Activated naive CD4-positive, alpha-beta T cell treated with anti-CD3 and anti-CD28 coated beads for 36 hours (primary cell): ENCODE data around the gene HLCS. TPM values are rescaled to one million over a fixed set of nuclear protein-coding genes. Genes with fewer than 3 reads are reported as not detected.

Source experiments
- CTCF ChIA-PET: fragments of 350-600 bp; sonication (Branson Sonifier 250); formaldehyde crosslinking; loops from one replicate; lab custom pipeline; 2021; ENCODE audit warnings: antibody characterized with exemption; lab: Charles Lee
- DNase-seq: peaks from one replicate; pipeline ENCODE4 v3.0.0-alpha.2; 2020
- H3K27ac Mint-ChIP-seq: one replicate; pipeline ENCODE4 v1.8.0; 2021; ENCODE audit warnings: mild to moderate bottlenecking, mixed read lengths
- H3K27me3 Mint-ChIP-seq: one replicate; pipeline ENCODE4 v1.8.0; 2021; ENCODE audit warnings: low read depth, mixed read lengths
- H3K36me3 Mint-ChIP-seq: one replicate; pipeline ENCODE4 v1.8.0; 2021; ENCODE audit warnings: low read depth, mixed read lengths
- H3K4me1 Mint-ChIP-seq: one replicate; pipeline ENCODE4 v1.8.0; 2021; ENCODE audit warnings: low read depth, mixed read lengths
- H3K4me3 Mint-ChIP-seq: one replicate; pipeline ENCODE4 v1.8.0; 2021; ENCODE audit warnings: mild to moderate bottlenecking, moderate library complexity, mixed read lengths
- H3K9me3 Mint-ChIP-seq: one replicate; pipeline ENCODE4 v1.8.0; 2021; ENCODE audit warnings: mixed read lengths
- intact Hi-C: fragments of 100-400 bp; cut with micrococcal nuclease; formaldehyde crosslinking; loops from one replicate; pipeline ENCODE4 v1.15.1; 2023
- total RNA-seq, 2 experiments: library from RNA; stranded (reverse); gene quantifications; one replicate each; pipeline ENCODE4 v1.2.3, GENCODE V29; 2021

HLCS gene
- total RNA-seq, 2 experiments from 2014 or later: 12.5 to 12.6 TPM

DNA sequence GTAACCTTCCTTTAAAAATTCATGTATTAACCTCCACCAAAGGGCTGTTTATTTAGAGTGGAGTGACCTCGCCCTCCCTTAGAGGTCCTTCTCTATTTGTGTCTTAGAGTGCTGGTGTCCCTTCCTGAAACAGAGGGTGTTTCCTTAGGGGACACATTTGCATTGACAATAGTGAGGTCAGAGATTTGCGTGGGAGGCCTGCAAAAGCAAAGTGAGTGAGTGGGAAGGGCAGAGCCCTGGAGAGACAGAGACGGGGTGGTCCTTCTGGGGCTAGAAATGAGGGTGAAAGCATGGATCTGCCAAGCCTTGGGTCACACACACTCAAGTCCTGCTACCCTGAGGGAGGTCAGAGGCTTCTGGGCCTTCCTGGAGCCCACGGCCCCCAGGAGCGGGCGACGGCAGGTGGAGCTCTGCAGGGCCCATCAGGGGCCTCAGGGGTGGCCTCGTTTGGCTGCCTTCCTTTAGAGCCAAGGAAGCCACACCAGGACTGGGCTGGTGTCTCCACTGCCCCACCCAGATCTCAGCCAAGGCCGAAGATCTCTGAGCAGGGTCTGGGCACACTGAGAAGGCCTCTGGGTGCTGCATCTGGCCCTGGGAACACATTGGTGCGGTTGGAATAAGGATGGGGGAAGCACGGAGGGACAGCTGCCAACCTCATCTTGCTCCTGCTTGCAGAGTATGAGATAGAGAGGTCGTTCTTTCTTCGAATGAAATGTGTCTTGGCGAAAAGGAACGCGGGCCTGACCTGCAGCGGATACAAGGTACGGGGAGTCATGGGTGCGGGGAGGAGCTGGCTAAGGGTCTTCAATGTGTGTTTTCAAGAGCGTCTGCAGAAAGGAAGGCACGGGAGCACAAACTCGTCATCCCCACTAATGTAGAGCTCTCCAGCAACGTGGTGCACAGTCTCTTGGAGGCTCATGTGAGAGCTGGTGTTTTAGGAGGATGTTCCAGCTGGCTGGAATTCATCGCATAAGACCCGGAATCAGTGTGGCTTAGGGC is 243.8 kb downstream of the HLCS start:
- peaks cover 16% of the 10 kb centered on the region for H3K27me3 Mint-ChIP-seq

DNA sequence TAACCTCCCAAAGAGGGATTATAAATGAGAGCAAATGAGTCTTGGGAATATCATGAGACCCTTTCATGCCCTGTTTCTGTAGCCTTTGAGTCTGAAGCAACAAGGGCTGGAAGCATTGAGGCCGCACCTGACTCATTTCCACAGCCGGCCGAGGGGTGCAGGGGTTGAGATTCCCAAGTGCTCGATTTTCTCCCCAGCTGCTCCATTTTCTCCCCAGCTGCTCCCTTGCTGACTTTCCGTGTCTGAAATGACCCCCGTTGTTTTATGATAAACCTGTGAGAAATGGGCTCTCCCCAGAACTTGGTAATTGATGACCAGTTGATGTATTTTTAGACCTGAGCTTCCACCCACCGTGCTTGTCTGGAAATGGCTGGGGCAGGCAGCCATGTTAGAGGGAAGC is 244.7 kb downstream of the HLCS start:
- Mint-ChIP-seq H3K9me3 (no peaks in the 10 kb centered on the region), H3K27ac (no peak overlapping the region), H3K4me3 (no peak overlapping the region), H3K27me3 (peaks cover 19% of the 10 kb centered on the region), H3K4me1 (no peaks in the 10 kb centered on the region), H3K36me3 (no peaks in the 10 kb centered on the region)
- CTCF ChIA-PET: no interaction called here
- intact Hi-C loops: no loop called here
- DNase-seq: no peak

More for the DNA sequence above, 243.8 kb downstream of the HLCS start:
- H3K4me1 Mint-ChIP-seq: no peaks in the 10 kb centered on the region
- no peak for DNase-seq
- H3K36me3 Mint-ChIP-seq: no peaks in the 10 kb centered on the region
- intact Hi-C loops: no loop called here
- CTCF ChIA-PET: interaction anchor here (0.6 kb wide), 1 partner anchor 12 kb away, joined by 3 read pairs; no protein-coding TSS in a partner anchor
- H3K27ac Mint-ChIP-seq: no peak overlapping the region
- H3K9me3 Mint-ChIP-seq: no peaks in the 10 kb centered on the region
- no peak overlapping the region for H3K4me3 Mint-ChIP-seq

DNA sequence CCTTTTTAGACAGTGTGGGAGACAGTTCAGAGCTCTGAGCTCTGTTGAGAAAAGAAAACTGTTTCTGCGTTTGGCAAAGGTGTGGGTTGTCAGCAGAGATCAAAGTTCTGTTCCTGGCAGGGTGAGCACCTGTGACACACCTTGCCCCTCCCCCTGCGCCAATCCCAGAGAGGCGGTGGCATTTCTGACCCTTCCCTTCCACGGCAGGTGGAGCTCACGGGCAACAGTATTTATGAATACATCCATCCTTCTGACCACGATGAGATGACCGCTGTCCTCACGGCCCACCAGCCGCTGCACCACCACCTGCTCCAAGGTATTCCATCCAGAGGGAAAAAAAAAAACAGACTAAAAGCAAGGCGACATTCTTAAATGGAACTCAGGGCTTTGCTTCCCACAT is 246.9 kb downstream of the HLCS start:
- intact Hi-C loops: no loop called here
- Mint-ChIP-seq H3K4me1 (no peaks in the 10 kb centered on the region), H3K4me3 (no peak overlapping the region), H3K36me3 (no peaks in the 10 kb centered on the region), H3K9me3 (no peaks in the 10 kb centered on the region), H3K27me3 (peaks cover 35% of the 10 kb centered on the region), H3K27ac (no peak overlapping the region)
- no peak for DNase-seq
- CTCF ChIA-PET: interaction anchor here (1.1 kb wide), 1 partner anchor 88 kb away, joined by 4 read pairs; no protein-coding TSS in a partner anchor

DNA sequence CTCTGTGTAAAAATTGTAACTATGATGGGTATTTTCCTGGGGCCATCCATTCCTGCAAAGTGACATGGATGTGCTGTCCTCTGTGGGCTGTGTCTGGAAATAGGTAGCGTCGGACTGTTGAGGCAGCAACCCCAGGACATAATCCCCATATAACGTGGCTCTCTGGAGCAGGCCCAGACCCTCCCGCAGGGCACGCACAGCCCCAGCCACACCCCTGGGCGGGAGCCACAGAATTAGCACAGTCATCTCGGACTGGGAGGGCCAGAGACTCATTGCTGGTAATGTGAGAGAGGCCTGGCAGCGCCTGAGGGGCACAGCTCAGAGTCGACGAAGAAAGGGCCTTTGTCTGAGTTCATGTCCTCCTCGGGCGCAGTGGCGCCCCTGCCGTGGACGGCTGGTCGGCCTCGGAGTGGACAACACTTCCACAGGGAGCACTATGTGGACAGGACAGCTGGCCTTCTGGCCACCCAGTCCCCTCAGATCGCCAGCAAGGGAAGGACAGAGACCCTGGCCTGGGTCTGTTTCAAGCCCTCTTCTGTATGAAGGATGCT is 247.4 kb downstream of the HLCS start:
- Mint-ChIP-seq H3K4me1 (no peaks in the 10 kb centered on the region), H3K4me3 (no peak overlapping the region), H3K27ac (no peak overlapping the region), H3K36me3 (no peaks in the 10 kb centered on the region), H3K9me3 (no peaks in the 10 kb centered on the region), H3K27me3 (peaks cover 39% of the 10 kb centered on the region)
- DNase-seq: no peak
- intact Hi-C loops: no loop called here
- CTCF ChIA-PET: interaction anchor here (1.1 kb wide), 1 partner anchor 88 kb away, joined by 4 read pairs; no protein-coding TSS in a partner anchor

DNA sequence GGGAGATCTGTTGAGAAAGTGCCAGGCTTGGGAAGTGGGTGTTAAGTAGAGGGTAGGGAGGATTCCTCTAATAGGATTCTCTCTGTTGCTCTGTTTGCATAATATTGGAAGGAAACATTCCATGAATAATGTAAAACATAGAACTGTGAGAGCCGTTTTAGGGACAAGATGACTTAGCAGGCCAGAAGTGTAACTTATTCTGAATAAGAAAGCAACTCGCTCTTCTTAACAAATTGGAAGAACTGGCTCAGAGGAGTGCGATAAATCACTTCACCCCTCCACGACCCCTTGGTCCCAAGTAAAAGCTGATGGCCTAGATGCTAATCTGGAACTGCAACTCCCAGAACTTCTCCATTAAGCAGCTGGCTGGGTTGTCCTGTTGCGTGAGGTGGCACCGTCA is 248.5 kb downstream of the HLCS start:
- CTCF ChIA-PET: no interaction called here
- no peak for DNase-seq
- Mint-ChIP-seq H3K27me3 (peaks cover 44% of the 10 kb centered on the region), H3K9me3 (no peaks in the 10 kb centered on the region), H3K4me1 (no peaks in the 10 kb centered on the region), H3K27ac (no peak overlapping the region), H3K4me3 (no peak overlapping the region), H3K36me3 (no peaks in the 10 kb centered on the region)
- intact Hi-C loops: no loop called here

DNA sequence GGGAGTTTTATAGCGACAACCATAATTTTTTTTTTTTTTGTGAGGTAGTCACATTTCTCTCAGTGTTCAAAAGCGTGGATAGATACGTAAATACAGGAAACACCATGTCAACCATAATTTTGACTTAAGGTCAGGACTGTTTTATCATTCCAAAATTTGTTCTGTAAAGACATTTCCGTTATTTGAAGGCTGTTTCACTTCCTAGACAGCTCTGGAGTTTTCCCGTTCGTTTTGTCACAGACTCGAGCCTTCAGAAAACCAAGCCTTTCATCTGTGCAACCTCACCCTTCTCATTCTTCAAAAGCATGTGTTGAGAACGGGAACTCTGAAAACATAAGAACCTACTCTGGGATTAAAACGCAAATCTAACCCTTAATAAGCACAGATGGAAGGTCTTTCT is 249.6 kb downstream of the HLCS start:
- peaks cover 49% of the 10 kb centered on the region for H3K27me3 Mint-ChIP-seq
- DNase-seq: no peak
- no peaks in the 10 kb centered on the region for H3K36me3 Mint-ChIP-seq
- no peak overlapping the region for H3K4me3 Mint-ChIP-seq
- no peaks in the 10 kb centered on the region for H3K4me1 Mint-ChIP-seq
- H3K27ac Mint-ChIP-seq: no peak overlapping the region
- no peaks in the 10 kb centered on the region for H3K9me3 Mint-ChIP-seq
- CTCF ChIA-PET: interaction anchor here (0.8 to 1.0 kb wide), 2 partner anchors 27 to 86 kb away, joined by 3 read pairs; no protein-coding TSS in a partner anchor
- intact Hi-C loops: no loop called here

DNA sequence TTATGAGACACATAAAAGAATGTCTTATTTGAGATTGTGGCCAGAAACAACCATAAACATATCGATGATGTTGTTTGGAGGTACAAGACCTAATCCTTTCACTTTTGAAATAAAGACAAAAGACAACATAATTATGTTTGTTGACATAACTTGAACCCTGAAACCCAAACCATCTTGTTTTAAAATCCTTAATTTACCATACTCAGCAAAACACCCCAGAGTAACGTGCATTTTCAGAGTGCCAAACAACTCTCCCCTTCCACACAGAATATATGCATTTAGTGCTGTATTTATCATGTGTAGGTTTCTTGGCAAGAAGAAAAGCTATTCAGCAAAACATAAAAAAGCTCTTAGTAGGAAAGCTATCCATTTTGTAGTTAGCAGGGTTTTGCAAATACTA is 250.1 kb downstream of the HLCS start:
- Mint-ChIP-seq H3K4me3 (no peak overlapping the region), H3K27ac (no peak overlapping the region), H3K27me3 (peaks cover 50% of the 10 kb centered on the region), H3K36me3 (no peaks in the 10 kb centered on the region), H3K4me1 (no peaks in the 10 kb centered on the region), H3K9me3 (no peaks in the 10 kb centered on the region)
- CTCF ChIA-PET: interaction anchor here (0.8 to 1.0 kb wide), 3 partner anchors 27 to 86 kb away, joined by 3 read pairs; no protein-coding TSS in a partner anchor
- intact Hi-C loops: no loop called here
- no peak for DNase-seq

DNA sequence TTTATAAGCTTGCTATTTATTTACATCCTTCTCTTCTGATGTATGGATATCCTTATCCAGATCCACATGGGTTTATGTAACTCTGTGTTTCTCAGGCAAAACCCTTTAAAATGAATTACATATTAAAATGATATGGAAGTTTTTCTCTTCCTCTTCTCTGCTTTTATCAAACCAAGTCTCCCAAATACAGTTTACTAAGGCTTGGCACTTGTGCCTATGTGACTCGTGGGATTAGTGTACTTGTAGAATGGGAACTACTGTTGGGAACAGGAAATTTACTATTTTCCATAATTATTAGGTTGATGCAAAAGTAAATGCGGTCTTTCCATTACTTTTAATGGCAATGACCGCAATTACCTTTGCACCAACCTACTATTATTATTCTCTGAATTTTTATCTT is 252.7 kb downstream of the HLCS start:
- intact Hi-C loops: no loop called here

DNA sequence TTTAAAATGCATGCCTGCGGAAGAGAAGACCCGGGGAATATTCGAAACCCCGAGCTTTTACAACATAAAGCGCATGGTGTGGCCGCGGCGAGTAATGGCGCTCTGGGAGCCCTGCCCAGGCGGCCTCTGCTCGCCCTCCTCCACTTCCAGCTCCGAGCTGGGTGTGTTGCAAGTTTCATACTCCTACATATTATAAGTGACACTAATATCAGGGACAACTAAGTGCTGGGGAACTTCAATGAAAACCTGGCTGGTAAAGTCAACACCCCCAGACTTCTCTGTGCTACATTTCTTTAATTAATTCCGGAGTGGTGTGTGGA is 255.8 kb downstream of the HLCS start:
- Mint-ChIP-seq H3K9me3 (no peaks in the 10 kb centered on the region), H3K27me3 (peaks cover 71% of the 10 kb centered on the region), H3K4me3 (no peak overlapping the region), H3K36me3 (no peaks in the 10 kb centered on the region), H3K27ac (no peak overlapping the region), H3K4me1 (peaks cover 32% of the 10 kb centered on the region)
- DNase-seq: no peak
- intact Hi-C loops: no loop called here
- CTCF ChIA-PET: interaction anchor here (0.7 to 1.3 kb wide), 2 partner anchors 21 to 80 kb away, joined by 3 to 6 read pairs; no protein-coding TSS in a partner anchor

More for the DNA sequence above, 252.7 kb downstream of the HLCS start:
- Mint-ChIP-seq H3K9me3 (no peaks in the 10 kb centered on the region), H3K36me3 (no peaks in the 10 kb centered on the region), H3K4me1 (peaks cover 9% of the 10 kb centered on the region), H3K27ac (no peak overlapping the region), H3K27me3 (peaks cover 60% of the 10 kb centered on the region), H3K4me3 (no peak overlapping the region)
- DNase-seq: no peak
- CTCF ChIA-PET: no interaction called here

DNA sequence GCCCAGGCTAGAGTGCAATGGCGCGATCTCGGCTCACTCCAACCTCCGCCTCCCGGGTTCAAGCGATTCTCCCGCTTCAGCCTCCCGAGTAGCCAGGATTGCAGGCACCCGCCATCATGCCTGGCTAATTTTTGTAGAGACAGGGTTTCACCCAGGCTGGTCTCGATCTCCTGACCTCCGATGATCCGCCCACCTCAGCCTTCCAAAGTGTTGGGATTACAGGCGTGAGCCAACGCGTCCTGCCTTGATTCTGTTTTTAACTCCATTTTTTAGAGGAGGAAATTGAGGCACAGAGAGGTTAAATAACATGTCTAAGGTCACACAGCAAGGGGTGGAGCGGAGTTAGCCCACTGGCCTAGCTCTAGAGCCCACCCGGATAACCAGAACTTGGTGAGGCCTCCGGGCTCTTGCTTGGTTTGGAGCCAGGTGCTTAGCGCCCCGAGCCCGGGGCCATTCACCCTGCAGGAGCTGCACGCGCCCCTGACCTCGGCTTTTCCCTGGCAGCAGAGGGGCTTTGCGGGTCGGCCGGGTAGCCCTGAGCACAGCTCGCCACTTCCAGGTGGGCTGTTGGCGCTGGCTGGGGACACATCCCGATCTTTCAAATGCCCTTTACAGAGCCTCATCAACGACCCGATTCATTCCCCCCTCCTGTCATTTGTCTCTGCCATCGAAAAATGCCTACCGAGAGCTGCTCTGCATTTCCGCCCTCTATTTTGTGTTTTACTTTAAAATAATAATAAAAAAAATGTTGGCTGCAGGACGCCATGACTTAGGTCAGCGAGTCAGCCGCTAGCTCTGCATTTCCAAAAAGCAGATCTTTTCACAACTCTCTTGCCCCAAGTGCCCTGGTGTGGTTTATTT is 256.4 kb downstream of the HLCS start:
- no peak for DNase-seq
- Mint-ChIP-seq H3K27me3 (peaks cover 75% of the 10 kb centered on the region), H3K4me3 (no peak overlapping the region), H3K4me1 (peaks cover 38% of the 10 kb centered on the region), H3K27ac (no peak overlapping the region), H3K36me3 (no peaks in the 10 kb centered on the region), H3K9me3 (no peaks in the 10 kb centered on the region)
- intact Hi-C loops: loop anchor here (10.0 kb wide), 1 partner anchor 565 kb away; no protein-coding TSS in a partner anchor
- CTCF ChIA-PET: interaction anchor here (0.7 to 1.3 kb wide), 2 partner anchors 20 to 80 kb away, joined by 3 to 6 read pairs; no protein-coding TSS in a partner anchor

DNA sequence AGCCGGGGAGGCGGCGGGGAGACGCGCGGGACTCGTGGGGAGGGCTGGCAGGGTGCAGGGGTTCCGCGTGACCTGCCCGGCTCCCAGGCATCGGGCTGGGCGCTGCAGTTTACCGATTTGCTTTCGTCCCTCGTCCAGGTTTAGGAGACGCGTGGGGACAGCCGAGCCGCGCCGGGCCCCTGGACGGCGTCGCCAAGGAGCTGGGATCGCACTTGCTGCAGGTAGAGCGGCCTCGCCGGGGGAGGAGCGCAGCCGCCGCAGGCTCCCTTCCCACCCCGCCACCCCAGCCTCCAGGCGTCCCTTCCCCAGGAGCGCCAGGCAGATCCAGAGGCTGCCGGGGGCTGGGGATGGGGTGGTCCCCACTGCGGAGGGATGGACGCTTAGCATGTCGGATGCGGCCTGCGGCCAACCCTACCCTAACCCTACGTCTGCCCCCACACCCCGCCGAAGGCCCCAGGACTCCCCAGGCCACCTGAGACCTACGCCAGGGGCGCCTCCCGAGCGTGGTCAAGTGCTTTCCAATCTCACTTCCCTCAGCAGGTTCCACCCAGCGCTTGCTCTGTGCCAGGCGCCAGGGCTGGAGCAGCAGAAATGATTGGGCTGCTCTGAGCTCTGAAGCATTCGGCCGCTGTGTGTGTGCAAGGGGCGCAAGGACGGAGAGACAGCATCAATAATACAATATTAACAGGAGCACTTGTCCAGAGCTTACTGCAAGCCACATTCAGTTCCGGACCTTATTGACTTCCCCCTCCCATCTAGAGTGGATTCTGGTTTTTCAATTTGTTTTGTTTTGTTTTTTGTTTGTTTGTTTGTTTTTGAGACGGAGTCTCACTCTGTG is 257.2 kb downstream of the HLCS start:
- no peak for DNase-seq
- no peak overlapping the region for H3K27ac Mint-ChIP-seq
- H3K4me1 Mint-ChIP-seq: peaks cover 41% of the 10 kb centered on the region
- intact Hi-C loops: loop anchor here (10.0 kb wide), 1 partner anchor 564 kb away; no protein-coding TSS in a partner anchor
- H3K9me3 Mint-ChIP-seq: no peaks in the 10 kb centered on the region
- peaks cover 75% of the 10 kb centered on the region for H3K27me3 Mint-ChIP-seq
- H3K36me3 Mint-ChIP-seq: no peaks in the 10 kb centered on the region
- no peak overlapping the region for H3K4me3 Mint-ChIP-seq
- CTCF ChIA-PET: no interaction called here
